GM12875 (cell line): Measurements from ENCODE around the gene PTCH1.

ENCODE experiments used
- H3K4me3 ChIP-seq: one replicate; pipeline ENCODE4 v1.5.1; 2011; ENCODE audit warnings: low read depth, low read length, control low read depth
- CTCF ChIP-seq: IDR thresholded peaks from 2 replicates; pipeline ENCODE4 v1.5.1; 2011; ENCODE audit warnings: low read depth, mild to moderate bottlenecking, control low read depth, inconsistent platforms, low read length, moderate library complexity, borderline replicate concordance; ENCODE audit not compliant: insufficient read depth

The PTCH1 gene

GRCh38 chr9:95480346-95480745 is 36.4 kb downstream of the PTCH1 start:
- no peak overlapping the region for H3K4me3 ChIP-seq
- no peak for TF ChIP-seq CTCF

GRCh38 chr9:95479330-95479729 is 37.4 kb downstream of the PTCH1 start:
- no peak for TF ChIP-seq CTCF
- H3K4me3 ChIP-seq = no peak overlapping the region

GRCh38 chr9:95478335-95478734 is 38.4 kb downstream of the PTCH1 start:
- no peak overlapping the region for H3K4me3 ChIP-seq
- TF ChIP-seq CTCF = no peak

- no peak for TF ChIP-seq CTCF
- no peak overlapping the region for H3K4me3 ChIP-seq
These were observed 38.9 kb downstream of the PTCH1 start for GRCh38 chr9:95477885-95478284.

GRCh38 chr9:95477441-95477840 is 39.3 kb downstream of the PTCH1 start:
- no peak for TF ChIP-seq CTCF
- H3K4me3 ChIP-seq = no peak overlapping the region

- no peak overlapping the region for H3K4me3 ChIP-seq
- no peak for TF ChIP-seq CTCF
These were observed 48.0 kb downstream of the PTCH1 start for GRCh38 chr9:95468791-95469190.

GRCh38 chr9:95465115-95465514 is 51.7 kb downstream of the PTCH1 start:
- no peak for TF ChIP-seq CTCF

More at GRCh38 chr9:95465115-95465514, 51.7 kb downstream of the PTCH1 start:
- H3K4me3 ChIP-seq = no peak overlapping the region
